ENCODE results near the gene KMO.

KMO gene

GRCh38 chr1:241548008-241548407 lies 15.8 kb downstream of the KMO start:
- TF ChIP-seq POLR2AphosphoS5 (IDR thresholded peaks at IDR 0.05; ENCODE audit: low read depth) = no peak
- TF ChIP-seq SPI1 (IDR thresholded peaks at IDR 0.05; ENCODE audit: borderline replicate concordance, low read depth) = no peak
- no peak for TF ChIP-seq REST (IDR thresholded peaks at IDR 0.05; ENCODE audit: insufficient replicate concordance, low read depth)
- TF ChIP-seq CTCF (IDR thresholded peaks at IDR 0.05; ENCODE audit: insufficient read depth, low read length) = no peak
- no peak for TF ChIP-seq GABPA (IDR thresholded peaks at IDR 0.05; ENCODE audit: low read depth)
- no peaks in the 10 kb centered on the region for H3K27me3 ChIP-seq (ENCODE audit: insufficient read depth, poor library complexity, severe bottlenecking)
- no peak overlapping the region for H3K4me3 ChIP-seq (replicated peaks; ENCODE audit: insufficient read depth, low read length)
- DNase-seq (ENCODE audit: low read depth in 1 of 2, low spot score in 1 of 2) = no peak
- H3K27ac ChIP-seq (replicated peaks) = no peak overlapping the region

GRCh38 chr1:241550318-241550717 lies 18.1 kb downstream of the KMO start:
- Histone ChIP-seq H3K27ac (replicated peaks) (no peak overlapping the region), H3K27me3 (ENCODE audit: insufficient read depth, poor library complexity, severe bottlenecking) (no peaks in the 10 kb centered on the region), H3K4me3 (replicated peaks; ENCODE audit: insufficient read depth, low read length) (no peak overlapping the region)
- no peak for TF ChIP-seq SPI1 (IDR thresholded peaks at IDR 0.05; ENCODE audit: borderline replicate concordance, low read depth)
- TF ChIP-seq CTCF (IDR thresholded peaks at IDR 0.05; ENCODE audit: insufficient read depth, low read length) = no peak
- no peak for TF ChIP-seq GABPA (IDR thresholded peaks at IDR 0.05; ENCODE audit: low read depth)
- TF ChIP-seq REST (IDR thresholded peaks at IDR 0.05; ENCODE audit: insufficient replicate concordance, low read depth) = no peak
- no peak for TF ChIP-seq POLR2AphosphoS5 (IDR thresholded peaks at IDR 0.05; ENCODE audit: low read depth)
- DNase-seq (ENCODE audit: low read depth in 1 of 2, low spot score in 1 of 2) = no peak

DNA sequence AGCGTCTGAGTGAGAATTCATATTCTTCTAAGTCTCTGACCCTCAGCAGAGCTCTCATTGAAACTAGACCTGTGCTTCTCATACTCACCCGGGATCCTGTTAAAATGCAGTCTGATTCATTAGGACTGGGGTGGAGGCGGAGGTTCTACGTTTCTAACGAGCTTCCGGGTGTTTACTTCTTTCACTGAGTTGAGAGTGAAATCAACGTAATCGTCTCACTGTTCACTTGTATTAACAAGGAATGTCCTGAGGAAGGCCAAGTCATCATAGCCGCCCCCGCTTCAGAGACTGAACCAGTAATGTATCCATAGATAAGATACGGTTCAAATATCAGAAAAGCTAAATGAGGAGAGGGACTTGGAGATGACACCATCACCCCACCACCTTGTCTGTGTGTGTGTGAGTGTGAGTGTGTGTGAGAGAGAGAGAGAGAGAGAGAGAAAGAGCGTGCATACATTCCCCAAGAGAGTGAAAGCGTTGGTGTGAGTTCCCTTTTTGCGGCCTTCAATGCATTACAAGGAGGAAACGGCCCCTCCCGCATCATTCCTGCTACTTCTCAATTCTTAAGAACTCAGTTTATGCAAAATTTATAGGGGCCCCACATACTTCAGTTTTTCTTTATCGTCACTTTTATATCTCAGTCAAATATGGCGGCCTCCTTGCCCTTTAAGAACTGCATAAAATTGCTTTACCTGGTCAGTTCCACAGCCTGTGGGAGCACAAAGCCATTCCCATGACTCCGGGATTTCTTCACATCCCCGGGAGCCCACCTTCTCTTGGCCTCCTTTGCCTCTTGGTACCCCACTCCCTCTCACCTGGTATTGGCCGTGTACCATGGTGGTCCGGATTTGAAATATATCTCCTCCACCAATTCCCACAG lies 19.8 kb downstream of the KMO start:
- Histone ChIP-seq H3K27me3 (ENCODE audit: insufficient read depth, poor library complexity, severe bottlenecking) (no peaks in the 10 kb centered on the region), H3K4me3 (replicated peaks; ENCODE audit: insufficient read depth, low read length) (peak overlapping the region; percentile 19), H3K27ac (replicated peaks) (peak overlapping the region; percentile 91)
- peak; percentile 84 to 92 for DNase-seq (ENCODE audit: low read depth in 1 of 2, low spot score in 1 of 2)
- no peak for TF ChIP-seq GABPA (IDR thresholded peaks at IDR 0.05; ENCODE audit: low read depth)
- TF ChIP-seq POLR2AphosphoS5 (IDR thresholded peaks at IDR 0.05; ENCODE audit: low read depth) = peak; percentile 98
- peak; percentile 68 for TF ChIP-seq REST (IDR thresholded peaks at IDR 0.05; ENCODE audit: insufficient replicate concordance, low read depth)
- TF ChIP-seq SPI1 (IDR thresholded peaks at IDR 0.05; ENCODE audit: borderline replicate concordance, low read depth) = peak; percentile 94
